Calu3 (cell line): ENCODE measurements around the gene MLLT3. TPM values are rescaled to one million over a fixed set of nuclear protein-coding genes. Genes with fewer than 3 reads are reported as not detected.

Experiments used
- BruUV-seq: library from RNA; stranded (reverse); fragments of 400-500 nt; replicated peaks from 2 replicates; lab custom pipeline; 2021; lab: Mats Ljungman, UMichigan
- CTCF ChIA-PET: fragments of 300-600 bp; sonication (Branson Sonifier 250); formaldehyde crosslinking; loops from one replicate; lab custom pipeline; 2022; ENCODE audit warnings: antibody characterized with exemption; lab: Charles Lee
- DNase-seq: peaks from one replicate; pipeline ENCODE4 v3.0.0; 2022
- H3K27ac Mint-ChIP-seq: one replicate; pipeline ENCODE4 v1.8.0; 2022; ENCODE audit warnings: mixed read lengths; ENCODE audit not compliant: unreplicated experiment
- H3K27me3 Mint-ChIP-seq: one replicate; pipeline ENCODE4 v1.8.0; 2022; ENCODE audit warnings: mixed read lengths; ENCODE audit not compliant: unreplicated experiment
- H3K36me3 Mint-ChIP-seq: one replicate; pipeline ENCODE4 v1.8.0; 2022; ENCODE audit warnings: mild to moderate bottlenecking, moderate library complexity, mixed read lengths; ENCODE audit not compliant: insufficient read depth, unreplicated experiment
- H3K4me1 Mint-ChIP-seq: one replicate; pipeline ENCODE4 v1.8.0; 2022; ENCODE audit warnings: mild to moderate bottlenecking, low read depth, mixed read lengths; ENCODE audit not compliant: unreplicated experiment
- H3K4me3 Mint-ChIP-seq: one replicate; pipeline ENCODE4 v1.8.0; 2022; ENCODE audit warnings: mild to moderate bottlenecking, low read depth, moderate library complexity, mixed read lengths; ENCODE audit not compliant: unreplicated experiment
- H3K9me3 Mint-ChIP-seq: one replicate; pipeline ENCODE4 v1.8.0; 2022; ENCODE audit warnings: low read depth, mixed read lengths; ENCODE audit not compliant: unreplicated experiment
- intact Hi-C: fragments of 100-400 bp; cut with micrococcal nuclease; formaldehyde crosslinking; loops from one replicate; pipeline ENCODE4 v1.10.0; 2022; ENCODE audit not compliant: unreplicated experiment
- total RNA-seq: library from RNA; stranded (reverse); gene quantifications from 2 replicates; pipeline ENCODE4 v1.2.3, GENCODE V29; 2022
- TF ChIP-seq, protein P1 (sequence below): fragments of 200-600 bp; IDR thresholded peaks from one replicate; pipeline ENCODE4 v1.8.0; 2022; ENCODE audit warnings: antibody characterized with exemption; ENCODE audit not compliant: unreplicated experiment

Gene MLLT3
- total RNA-seq, 1 experiment from 2014 or later: 23.1 TPM

- TF ChIP-seq, protein P1, sequence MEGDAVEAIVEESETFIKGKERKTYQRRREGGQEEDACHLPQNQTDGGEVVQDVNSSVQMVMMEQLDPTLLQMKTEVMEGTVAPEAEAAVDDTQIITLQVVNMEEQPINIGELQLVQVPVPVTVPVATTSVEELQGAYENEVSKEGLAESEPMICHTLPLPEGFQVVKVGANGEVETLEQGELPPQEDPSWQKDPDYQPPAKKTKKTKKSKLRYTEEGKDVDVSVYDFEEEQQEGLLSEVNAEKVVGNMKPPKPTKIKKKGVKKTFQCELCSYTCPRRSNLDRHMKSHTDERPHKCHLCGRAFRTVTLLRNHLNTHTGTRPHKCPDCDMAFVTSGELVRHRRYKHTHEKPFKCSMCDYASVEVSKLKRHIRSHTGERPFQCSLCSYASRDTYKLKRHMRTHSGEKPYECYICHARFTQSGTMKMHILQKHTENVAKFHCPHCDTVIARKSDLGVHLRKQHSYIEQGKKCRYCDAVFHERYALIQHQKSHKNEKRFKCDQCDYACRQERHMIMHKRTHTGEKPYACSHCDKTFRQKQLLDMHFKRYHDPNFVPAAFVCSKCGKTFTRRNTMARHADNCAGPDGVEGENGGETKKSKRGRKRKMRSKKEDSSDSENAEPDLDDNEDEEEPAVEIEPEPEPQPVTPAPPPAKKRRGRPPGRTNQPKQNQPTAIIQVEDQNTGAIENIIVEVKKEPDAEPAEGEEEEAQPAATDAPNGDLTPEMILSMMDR: no peak
- CTCF ChIA-PET: no interaction called here
- Mint-ChIP-seq H3K36me3 (no peaks in the 10 kb centered on the region), H3K27ac (no peak overlapping the region), H3K9me3 (no peaks in the 10 kb centered on the region), H3K4me3 (no peak overlapping the region), H3K4me1 (no peaks in the 10 kb centered on the region), H3K27me3 (no peaks in the 10 kb centered on the region)
- DNase-seq: no peak
- no TSS peak for BruUV-seq
- intact Hi-C loops: no loop called here
Observed at GRCh38 chr9:20646656-20647055, 24.4 kb upstream of the MLLT3 start.

DNA sequence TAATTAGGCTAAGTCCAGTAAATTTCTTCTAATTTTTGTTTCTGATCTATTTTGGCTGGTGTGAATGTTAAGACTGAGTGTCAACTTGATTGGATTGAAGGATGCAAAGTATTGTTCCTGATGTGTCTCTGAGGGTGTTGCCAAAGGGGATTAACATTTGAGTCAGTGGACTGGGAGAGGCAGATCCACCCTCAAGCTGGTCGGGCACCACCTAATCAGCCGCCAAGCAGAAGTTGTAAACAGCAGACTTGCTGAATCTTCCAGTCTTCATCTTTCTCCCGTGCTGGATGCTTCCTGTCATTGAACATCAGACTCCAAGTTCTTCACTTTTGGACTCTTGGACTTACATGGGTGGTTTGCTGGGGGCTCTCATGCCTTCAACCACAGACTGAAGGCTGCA is 21.4 kb upstream of the MLLT3 start:
- BruUV-seq: no TSS peak

GRCh38 chr9:20642045-20642444 is 19.7 kb upstream of the MLLT3 start:
- TF ChIP-seq, protein P1: no peak
- no TSS peak for BruUV-seq
- DNase-seq: no peak
- Mint-ChIP-seq H3K4me3 (no peak overlapping the region), H3K27me3 (no peaks in the 10 kb centered on the region), H3K9me3 (no peaks in the 10 kb centered on the region), H3K4me1 (peaks cover 8% of the 10 kb centered on the region), H3K36me3 (peaks cover 3% of the 10 kb centered on the region), H3K27ac (no peak overlapping the region)
- intact Hi-C loops: no loop called here
- CTCF ChIA-PET: interaction anchor here (0.8 kb wide), 1 partner anchor 17 kb away, joined by 5 read pairs; no protein-coding TSS in a partner anchor

More for the DNA sequence above, 21.4 kb upstream of the MLLT3 start:
- Mint-ChIP-seq H3K9me3 (no peaks in the 10 kb centered on the region), H3K27ac (no peak overlapping the region), H3K4me1 (peaks cover 8% of the 10 kb centered on the region), H3K4me3 (no peak overlapping the region), H3K36me3 (peaks cover 3% of the 10 kb centered on the region), H3K27me3 (no peaks in the 10 kb centered on the region)
- TF ChIP-seq, protein P1: no peak
- CTCF ChIA-PET: interaction anchor here (0.6 kb wide), 1 partner anchor 98 kb away, joined by 4 read pairs; no protein-coding TSS in a partner anchor
- DNase-seq: no peak
- intact Hi-C loops: no loop called here

DNA sequence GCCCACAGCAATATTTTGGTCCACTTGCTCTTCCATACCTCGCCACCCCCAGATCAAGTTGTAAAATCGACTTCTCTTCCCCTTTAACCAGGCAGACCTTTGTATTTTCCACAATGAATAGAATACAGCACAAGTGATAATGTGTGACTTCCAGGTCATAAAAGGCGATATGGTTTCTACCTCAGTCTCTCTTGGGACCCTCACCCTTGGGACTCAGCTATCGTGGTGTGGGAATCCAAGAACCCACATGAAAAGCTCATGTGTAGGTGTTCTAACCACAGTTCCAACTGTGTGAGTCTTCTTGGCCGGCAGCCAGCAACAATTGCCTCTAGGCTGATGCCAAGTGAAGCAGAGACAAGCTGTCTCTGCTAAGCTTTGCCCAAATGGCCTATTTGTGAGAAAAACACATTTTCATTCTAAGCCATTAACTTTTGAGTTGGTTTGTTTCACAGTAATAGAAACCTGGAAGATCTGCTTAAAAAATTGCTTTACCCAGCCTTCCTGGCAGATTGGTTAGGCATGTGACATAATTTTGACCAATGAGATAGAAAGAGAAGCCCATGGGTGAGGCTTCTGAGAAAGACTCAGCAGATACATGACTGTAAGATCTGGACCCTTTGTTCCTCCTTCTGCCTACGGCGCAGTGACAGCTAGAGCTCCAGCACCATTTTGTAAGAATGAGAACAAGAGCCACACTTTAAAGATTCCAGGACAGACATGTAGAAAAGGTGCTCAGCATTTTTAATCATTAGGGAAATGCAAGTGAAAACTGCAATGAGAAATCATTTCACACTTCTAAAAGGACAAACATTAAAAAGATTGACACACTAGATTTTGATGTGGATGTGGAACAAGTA is 18.3 kb upstream of the MLLT3 start:
- TF ChIP-seq, protein P1: no peak
- peaks cover 8% of the 10 kb centered on the region for H3K4me1 Mint-ChIP-seq
- no peak overlapping the region for H3K27ac Mint-ChIP-seq
- no peaks in the 10 kb centered on the region for H3K9me3 Mint-ChIP-seq
- no TSS peak for BruUV-seq
- H3K36me3 Mint-ChIP-seq: peaks cover 3% of the 10 kb centered on the region
- no peak overlapping the region for H3K4me3 Mint-ChIP-seq
- intact Hi-C loops: no loop called here
- peak; percentile 28 for DNase-seq
- CTCF ChIA-PET: interaction anchor here (0.6 kb wide), 1 partner anchor 18 kb away, joined by 3 read pairs; no protein-coding TSS in a partner anchor
- H3K27me3 Mint-ChIP-seq: no peaks in the 10 kb centered on the region
